Body of pancreas (tissue), 4 donors: ENCODE measurements around the gene MAP3K4. TPM values are rescaled to one million over a fixed set of nuclear protein-coding genes. Genes with fewer than 3 reads are reported as not detected.

ENCODE experiments used
- ATAC-seq: fragments of 150-250 bp; one replicate; pipeline ENCODE4 v1.9.1; 2016
- DNase-seq, 4 donors: peaks; one replicate each; pipeline ENCODE4 v3.0.0-alpha.2; 2019
- H3K27ac ChIP-seq, 4 donors: fragments of 200-600 bp; sonication (generic); 1 replicate in 3 of 4; 2 replicates in 1 of 4; pipeline versions ENCODE4 v1.5.1 to v1.6.1; 2016 to 2019; ENCODE audit warnings: mild to moderate bottlenecking in 1 of 4, mixed read lengths in 1 of 4, moderate library complexity in 1 of 4
- H3K27me3 ChIP-seq, 2 donors: fragments of 200-600 bp; sonication (generic); one replicate each; pipeline ENCODE4 v1.6.0; 2016; ENCODE audit warnings: mild to moderate bottlenecking in 1 of 2
- H3K36me3 ChIP-seq, 2 donors: fragments of 200-600 bp; sonication (generic); replicated peaks in 1 of 2; 2 replicates each; pipeline ENCODE4 v1.5.1; 2016; ENCODE audit warnings: low read depth in 2 of 2; ENCODE audit not compliant: insufficient read depth in 1 of 2
- H3K4me1 ChIP-seq: fragments of 200-600 bp; sonication (generic); one replicate; pipeline ENCODE4 v1.6.0; 2016
- H3K4me3 ChIP-seq, 2 donors: fragments of 200-600 bp; sonication (generic); 1 replicate in 1 of 2; 2 replicates in 1 of 2; pipeline ENCODE4 v1.5.1; 2016 to 2019
- H3K9me3 ChIP-seq, 3 donors: fragments of 200-600 bp; sonication (generic); 1 replicate in 2 of 3; 2 replicates in 1 of 3; pipeline ENCODE4 v1.5.1; 2016
- CTCF ChIP-seq, 7 experiments: fragments of 450-650 bp in 4 of 7; fragments of 200-600 bp in 3 of 7; sonication (generic) in 3 of 7; IDR thresholded peaks; one replicate each; pipeline ENCODE4 v1.5.1; 2016 to 2019; ENCODE audit warnings: antibody characterized with exemption in 7 of 7
- POLR2A ChIP-seq, 3 donors: fragments of 450-650 bp; IDR thresholded peaks; one replicate each; pipeline ENCODE4 v1.6.1; 2016; ENCODE audit warnings: antibody characterized with exemption in 3 of 3, mild to moderate bottlenecking in 2 of 3
- WGBS, 2 donors: methylation state at CpG; one replicate each; pipeline ENCODE4 v1.1.5; 2017; 5-methylcytosine and 5-hydroxymethylcytosine counted together
- intact Hi-C: fragments of 100-400 bp; cut with DNase I; formaldehyde crosslinking; loops from one replicate; pipeline ENCODE4 v1.15.1; 2023
- total RNA-seq, 2 donors: library from RNA; depleted of rRNA; stranded (reverse); fragments of >200 nt; gene quantifications; one replicate each; pipeline ENCODE4 v1.1.0, GENCODE V29; 2016

The MAP3K4 gene
- total RNA-seq, 2 donors from 2014 or later: 20.1 to 31.4 TPM

- no peak for ATAC-seq
Measured at GRCh38 chr6:161137320-161137719, 145.8 kb downstream of the MAP3K4 start.

GRCh38 chr6:161137839-161138542 is 146.4 kb downstream of the MAP3K4 start:
- intact Hi-C loops: no loop called here
- TF ChIP-seq POLR2A (IDR thresholded peaks at IDR 0.05): no peak
- no peak for TF ChIP-seq CTCF (IDR thresholded peaks at IDR 0.05)
- no peak overlapping the region for H3K27ac ChIP-seq
- 93 to 94% methylated on average over 8 to 11 of the region's 12 CpGs for WGBS, 2 donors
- no peaks in the 10 kb centered on the region for H3K36me3 ChIP-seq
- no peaks in the 10 kb centered on the region for H3K9me3 ChIP-seq
- no peak overlapping the region for H3K4me3 ChIP-seq
- DNase-seq (no peak), ATAC-seq (no peak)
- H3K4me1 ChIP-seq: no peaks in the 10 kb centered on the region
- H3K27me3 ChIP-seq: no peaks in the 10 kb centered on the region

More at GRCh38 chr6:161137320-161137719, 145.8 kb downstream of the MAP3K4 start:
- 85 to 88% methylated on average over 11 of the region's 11 CpGs for WGBS, 2 donors
- DNase-seq: no peak
- TF ChIP-seq CTCF (IDR thresholded peaks at IDR 0.05) (no peak), POLR2A (IDR thresholded peaks at IDR 0.05) (no peak)
- Histone ChIP-seq H3K27me3 (no peaks in the 10 kb centered on the region), H3K4me1 (no peaks in the 10 kb centered on the region), H3K9me3 (no peaks in the 10 kb centered on the region), H3K4me3 (no peak overlapping the region), H3K36me3 (no peaks in the 10 kb centered on the region), H3K27ac (no peak overlapping the region)
- intact Hi-C loops: no loop called here

- DNase-seq: no peak
- TF ChIP-seq POLR2A (IDR thresholded peaks at IDR 0.05) (no peak), CTCF (IDR thresholded peaks at IDR 0.05) (no peak)
Measured at GRCh38 chr6:161138543-161139303, 147.2 kb downstream of the MAP3K4 start.

DNA sequence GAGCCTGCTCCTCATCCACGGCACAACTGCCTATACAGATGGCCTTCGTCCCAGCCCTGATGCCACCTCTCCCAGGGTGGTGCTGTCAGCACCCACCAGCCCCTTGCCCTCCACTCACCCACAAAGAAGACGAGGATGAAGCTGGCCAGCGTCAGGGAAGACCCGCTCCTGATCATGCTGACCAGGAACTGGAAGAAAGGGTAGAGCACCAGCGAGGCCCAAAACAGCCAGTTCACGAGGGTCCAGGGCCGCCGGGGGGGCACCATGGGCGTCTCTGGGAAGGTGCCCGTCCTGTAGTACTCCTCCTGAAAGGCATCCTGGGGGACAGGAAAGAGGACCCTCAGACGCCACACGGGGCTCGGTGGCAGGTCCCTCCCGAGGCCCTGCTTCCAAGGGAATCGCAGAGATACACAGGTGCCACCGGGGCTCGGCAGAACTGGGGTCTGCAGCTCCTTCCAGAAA is 147.8 kb downstream of the MAP3K4 start:
- Histone ChIP-seq H3K27ac (no peak overlapping the region), H3K4me3 (no peak overlapping the region), H3K4me1 (no peaks in the 10 kb centered on the region), H3K9me3 (no peaks in the 10 kb centered on the region), H3K36me3 (no peaks in the 10 kb centered on the region), H3K27me3 (no peaks in the 10 kb centered on the region)
- intact Hi-C loops: no loop called here
- TF ChIP-seq CTCF (IDR thresholded peaks at IDR 0.05) (no peak), POLR2A (IDR thresholded peaks at IDR 0.05) (no peak)
- 93 to 95% methylated on average over 11 to 18 of the region's 18 CpGs for WGBS, 2 donors
- no peak for ATAC-seq
- DNase-seq: no peak

More at GRCh38 chr6:161138543-161139303, 147.2 kb downstream of the MAP3K4 start:
- no peak for ATAC-seq
- Histone ChIP-seq H3K36me3 (no peaks in the 10 kb centered on the region), H3K27ac (no peak overlapping the region), H3K9me3 (no peaks in the 10 kb centered on the region), H3K27me3 (no peaks in the 10 kb centered on the region), H3K4me1 (no peaks in the 10 kb centered on the region), H3K4me3 (no peak overlapping the region)
- WGBS, 2 donors: 92 to 93% methylated on average over 8 to 23 of the region's 23 CpGs
- intact Hi-C loops: no loop called here
